K562 (cell line): ENCODE data around the gene ESPL1. TPM values are rescaled to one million over a fixed set of nuclear protein-coding genes. Genes with fewer than 3 reads are reported as not detected.

Experiments
- FIP1L1 ChIP-seq: fragments of 200-400 bp; formaldehyde crosslinking; IDR thresholded peaks from 2 replicates; pipeline ENCODE4 v1.6.1; 2018; ENCODE audit warnings: mild to moderate bottlenecking, low read depth, low read length; ENCODE audit not compliant: poor library complexity, severe bottlenecking
- JUNB ChIP-seq: fragments of 450-650 bp; formaldehyde crosslinking; conservative IDR thresholded peaks from 2 replicates; pipeline ENCODE4 v1.4.0; 2020; ENCODE audit warnings: mild to moderate bottlenecking
- LCOR ChIP-seq: sonication (generic); formaldehyde crosslinking; IDR thresholded peaks from 2 replicates; pipeline ENCODE4 v1.8.0; 2022; ENCODE audit warnings: mild to moderate bottlenecking, missing genetic modification reagents
- MLLT1 ChIP-seq, 2 experiments: fragments of 450-650 bp; IDR thresholded peaks; 2 replicates each; pipeline ENCODE4 v1.6.1; 2016
- MNT ChIP-seq, 2 experiments: fragments of 450-650 bp; conservative IDR thresholded peaks; 2 replicates each; pipeline ENCODE4 v1.6.1; 2017; ENCODE audit warnings: mild to moderate bottlenecking in 2 of 2, moderate library complexity in 2 of 2
- NR2F6 ChIP-seq: fragments of 450-650 bp; formaldehyde crosslinking; IDR thresholded peaks from 2 replicates; pipeline ENCODE4 v1.4.0; 2020; ENCODE audit warnings: mild to moderate bottlenecking
- PHTF2 ChIP-seq: fragments of 250-450 bp; sonication (Bioruptor Pico); IDR thresholded peaks from 2 replicates; pipeline ENCODE4 v1.5.0; 2021; ENCODE audit warnings: mild to moderate bottlenecking
- PTRF ChIP-seq: fragments of 450-650 bp; IDR thresholded peaks from 2 replicates; pipeline ENCODE4 v1.6.1; 2016; ENCODE audit warnings: mild to moderate bottlenecking, missing genetic modification characterization, missing compliant biosample characterization
- RFX5 ChIP-seq: IDR thresholded peaks from 2 replicates; pipeline ENCODE4 v1.6.1; 2011; ENCODE audit warnings: low read depth, mild to moderate bottlenecking, improper control_type of control experiment, low read length
- SP1 ChIP-seq: sonication (generic); formaldehyde crosslinking; IDR thresholded peaks from 2 replicates; pipeline ENCODE4 v1.8.1; 2022; ENCODE audit warnings: mild to moderate bottlenecking, missing genetic modification reagents
- WHSC1 ChIP-seq: IDR thresholded peaks from one replicate; pipeline ENCODE4 v1.6.1; 2012; ENCODE audit warnings: low read length, control low read depth, inconsistent platforms
- ZKSCAN1 ChIP-seq: fragments of 150-350 bp; IDR thresholded peaks from 2 replicates; pipeline ENCODE4 v1.6.1; 2016; ENCODE audit warnings: low read depth, low read length
- ZNF134 ChIP-seq: fragments of 250-450 bp; sonication (Bioruptor Pico); conservative IDR thresholded peaks from 2 replicates; pipeline ENCODE4 v1.4.0; 2020
- ZNF436 ChIP-seq: fragments of 250-450, 450-650 bp; sonication (Bioruptor Pico); formaldehyde crosslinking; IDR thresholded peaks from 2 replicates; pipeline ENCODE4 v1.7.0; 2020; ENCODE audit warnings: mild to moderate bottlenecking
- ZNF583 ChIP-seq: fragments of 250-450 bp; sonication (Bioruptor Pico); IDR thresholded peaks from 2 replicates; pipeline ENCODE4 v1.4.0; 2020
- ZNF77 ChIP-seq: fragments of 250-450 bp; sonication (Bioruptor Pico); IDR thresholded peaks from 2 replicates; pipeline ENCODE4 v1.5.0; 2020
- polyA plus RNA-seq, 8 experiments: library from polyadenylated mRNA; depleted of rRNA in 4 of 8; stranded (reverse) in 5 of 8; unstranded in 3 of 8; fragments of >200 nt; fragmentation: Nextera tagmentation in 2 of 8; fragmentation: Illumina TruSeq in 1 of 8; extraction: Ambion mirVana in 2 of 8; extraction: Trizol in 1 of 8; gene quantifications; 2 replicates each; pipeline versions ENCODE4 v1.2.1 to v1.2.3, GENCODE V29; 2011 to 2014; ENCODE audit warnings: inconsistent platforms in 1 of 8, missing spikeins in 1 of 8
- total RNA-seq, 7 experiments: library from RNA; depleted of rRNA in 6 of 7; stranded (reverse); fragments of >200 nt in 6 of 7; fragmentation: Illumina TruSeq in 2 of 7; extraction: Trizol in 2 of 7; gene quantifications; 2 replicates each; pipeline versions ENCODE4 v1.2.1 to v1.2.3, GENCODE V29; 2011 to 2021; ENCODE audit warnings: low replicate concordance in 1 of 7
- TF ChIP-seq, protein P1 (sequence below): fragments of 450-650 bp; IDR thresholded peaks from 2 replicates; pipeline ENCODE4 v1.6.1; 2016; ENCODE audit warnings: missing biosample characterization, missing genetic modification characterization
- TF ChIP-seq, protein P2 (sequence below): sonication (generic); formaldehyde crosslinking; IDR thresholded peaks from 2 replicates; pipeline ENCODE4 v1.8.0; 2022; ENCODE audit warnings: mild to moderate bottlenecking, missing genetic modification reagents
- TF ChIP-seq, protein P3 (sequence below): fragments of 200-800 bp; sonication (Bioruptor generic); IDR thresholded peaks from 2 replicates; pipeline ENCODE4 v1.6.1; 2017; ENCODE audit warnings: missing genetic modification characterization, missing compliant biosample characterization

ESPL1 gene
- total and polyA plus RNA-seq, 9 of the 15 experiments (the other 6 are each of a cell fraction or from before 2014, with no cell fraction given), result 1.2 to 55.0 (median 18.7) TPM

GRCh38 chr12:53221203-53222080 lies 46.7 kb upstream of the ESPL1 start (continued):
- TF ChIP-seq MNT (conservative IDR thresholded peaks at IDR 0.05) (0 out of 4 replicates have a peak, but pooled peaks of 1 of the 2 experiments have one; percentile 10), JUNB (CRISPR knock-in tag) (no peak), MLLT1 (IDR thresholded peaks at IDR 0.05) (peak in 1 of 2 experiments; percentile 62; a peak in 1 of 4 replicates), ZKSCAN1 (no peak), ZNF134 (no peak), LCOR (CRISPR knock-in tag) (no peak), ZNF436 (CRISPR knock-in tag) (0 out of 2 replicates have a peak, but pooled peaks have one; percentile 22), PHTF2 (CRISPR knock-in tag) (no peak), NR2F6 (CRISPR knock-in tag) (no peak), RFX5 (no peak), ZNF77 (CRISPR knock-in tag) (no peak), SP1 (CRISPR knock-in tag) (peak; percentile 74; the same call in 1 of the 2 replicates), WHSC1 (no peak), FIP1L1 (no peak), ZNF583 (CRISPR knock-in tag) (0 out of 2 replicates have a peak, but pooled peaks have one; percentile 26), PTRF (tag) (no peak)
- TF ChIP-seq, protein P1, sequence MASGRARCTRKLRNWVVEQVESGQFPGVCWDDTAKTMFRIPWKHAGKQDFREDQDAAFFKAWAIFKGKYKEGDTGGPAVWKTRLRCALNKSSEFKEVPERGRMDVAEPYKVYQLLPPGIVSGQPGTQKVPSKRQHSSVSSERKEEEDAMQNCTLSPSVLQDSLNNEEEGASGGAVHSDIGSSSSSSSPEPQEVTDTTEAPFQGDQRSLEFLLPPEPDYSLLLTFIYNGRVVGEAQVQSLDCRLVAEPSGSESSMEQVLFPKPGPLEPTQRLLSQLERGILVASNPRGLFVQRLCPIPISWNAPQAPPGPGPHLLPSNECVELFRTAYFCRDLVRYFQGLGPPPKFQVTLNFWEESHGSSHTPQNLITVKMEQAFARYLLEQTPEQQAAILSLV (tag), result no peak
- TF ChIP-seq, protein P2, sequence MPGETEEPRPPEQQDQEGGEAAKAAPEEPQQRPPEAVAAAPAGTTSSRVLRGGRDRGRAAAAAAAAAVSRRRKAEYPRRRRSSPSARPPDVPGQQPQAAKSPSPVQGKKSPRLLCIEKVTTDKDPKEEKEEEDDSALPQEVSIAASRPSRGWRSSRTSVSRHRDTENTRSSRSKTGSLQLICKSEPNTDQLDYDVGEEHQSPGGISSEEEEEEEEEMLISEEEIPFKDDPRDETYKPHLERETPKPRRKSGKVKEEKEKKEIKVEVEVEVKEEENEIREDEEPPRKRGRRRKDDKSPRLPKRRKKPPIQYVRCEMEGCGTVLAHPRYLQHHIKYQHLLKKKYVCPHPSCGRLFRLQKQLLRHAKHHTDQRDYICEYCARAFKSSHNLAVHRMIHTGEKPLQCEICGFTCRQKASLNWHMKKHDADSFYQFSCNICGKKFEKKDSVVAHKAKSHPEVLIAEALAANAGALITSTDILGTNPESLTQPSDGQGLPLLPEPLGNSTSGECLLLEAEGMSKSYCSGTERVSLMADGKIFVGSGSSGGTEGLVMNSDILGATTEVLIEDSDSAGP (CRISPR knock-in tag), result no peak
- TF ChIP-seq, protein P3, sequence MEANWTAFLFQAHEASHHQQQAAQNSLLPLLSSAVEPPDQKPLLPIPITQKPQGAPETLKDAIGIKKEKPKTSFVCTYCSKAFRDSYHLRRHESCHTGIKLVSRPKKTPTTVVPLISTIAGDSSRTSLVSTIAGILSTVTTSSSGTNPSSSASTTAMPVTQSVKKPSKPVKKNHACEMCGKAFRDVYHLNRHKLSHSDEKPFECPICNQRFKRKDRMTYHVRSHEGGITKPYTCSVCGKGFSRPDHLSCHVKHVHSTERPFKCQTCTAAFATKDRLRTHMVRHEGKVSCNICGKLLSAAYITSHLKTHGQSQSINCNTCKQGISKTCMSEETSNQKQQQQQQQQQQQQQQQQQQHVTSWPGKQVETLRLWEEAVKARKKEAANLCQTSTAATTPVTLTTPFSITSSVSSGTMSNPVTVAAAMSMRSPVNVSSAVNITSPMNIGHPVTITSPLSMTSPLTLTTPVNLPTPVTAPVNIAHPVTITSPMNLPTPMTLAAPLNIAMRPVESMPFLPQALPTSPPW (CRISPR knock-in tag), result peak; percentile 85
